Activated CD4-positive, alpha-beta T cell treated with anti-CD3 and anti-CD28 coated beads for 1 hour (primary cell): ENCODE measurements around the gene ZNF575.

Experiments
- DNase-seq: peaks from one replicate; pipeline ENCODE4 v3.0.0-alpha.2; 2020

Gene ZNF575

GRCh38 chr19:43575955-43576878, 43.2 kb downstream of the ZNF575 start:
- no peak for DNase-seq

- DNase-seq: no peak
These were observed 45.8 kb downstream of the ZNF575 start for GRCh38 chr19:43578787-43579186.

GRCh38 chr19:43581467-43581866, 48.5 kb downstream of the ZNF575 start:
- DNase-seq: no peak

DNA sequence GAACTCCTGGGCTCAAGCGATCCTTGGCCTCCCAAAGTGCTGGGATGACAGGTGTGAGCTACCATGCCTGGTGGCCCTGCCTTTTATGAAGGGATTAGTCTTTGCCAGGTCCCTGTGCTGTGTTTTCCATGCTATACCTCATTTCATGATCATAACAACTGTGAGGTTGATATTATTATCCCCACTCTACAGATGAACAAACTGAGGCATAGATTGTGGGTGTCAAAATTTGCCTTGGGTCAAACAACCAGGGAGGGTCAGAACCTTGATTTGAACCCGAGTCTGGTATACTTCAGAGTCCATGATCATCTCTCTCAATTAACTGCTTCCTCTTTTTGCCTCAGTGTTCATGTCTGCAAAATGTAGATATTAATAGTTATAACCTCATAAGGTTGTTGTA, 49.5 kb downstream of the ZNF575 start:
- DNase-seq: no peak

- no peak for DNase-seq
These were observed 51.5 kb downstream of the ZNF575 start for GRCh38 chr19:43584484-43584883.
